HG03103 (cell line): ENCODE results near the gene MARF1.

ENCODE experiments used
- ATAC-seq: cut with Tn5 transposase; IDR thresholded peaks from one replicate; pipeline ENCODE4 v1.9.1; 2021; ENCODE audit warnings: low read depth; ENCODE audit not compliant: unreplicated experiment

The MARF1 gene

GRCh38 chr16:15604460-15605440 lies 38.2 kb downstream of the MARF1 start:
- no peak for ATAC-seq

- no peak for ATAC-seq
Measured at GRCh38 chr16:15602285-15603044, 40.5 kb downstream of the MARF1 start.

- ATAC-seq: no peak
Measured at GRCh38 chr16:15601212-15601879, 41.6 kb downstream of the MARF1 start.

GRCh38 chr16:15599303-15600070 lies 43.5 kb downstream of the MARF1 start:
- ATAC-seq: no peak

- no peak for ATAC-seq
Measured at GRCh38 chr16:15598648-15599190, 44.2 kb downstream of the MARF1 start.

GRCh38 chr16:15597822-15598647 lies 44.9 kb downstream of the MARF1 start:
- no peak for ATAC-seq

GRCh38 chr16:15597135-15597534 lies 45.8 kb downstream of the MARF1 start:
- no peak for ATAC-seq

- ATAC-seq: no peak
Measured at GRCh38 chr16:15594711-15595320, 48.1 kb downstream of the MARF1 start.

- ATAC-seq: no peak
Measured at GRCh38 chr16:15593235-15593634, 49.7 kb downstream of the MARF1 start.

GRCh38 chr16:15592324-15592723 lies 50.6 kb downstream of the MARF1 start:
- ATAC-seq: no peak

GRCh38 chr16:15587152-15587825 lies 55.7 kb downstream of the MARF1 start:
- ATAC-seq: no peak

GRCh38 chr16:15586716-15587115 lies 56.2 kb downstream of the MARF1 start:
- no peak for ATAC-seq

- no peak for ATAC-seq
Measured at GRCh38 chr16:15585956-15586355, 57.0 kb downstream of the MARF1 start.

GRCh38 chr16:15583526-15583925 lies 59.4 kb downstream of the MARF1 start:
- no peak for ATAC-seq

GRCh38 chr16:15581127-15581815 lies 61.7 kb downstream of the MARF1 start:
- no peak for ATAC-seq

GRCh38 chr16:15578824-15579223 lies 64.1 kb downstream of the MARF1 start:
- ATAC-seq: no peak
